NT2/D1 (cell line): Measurements from ENCODE around the gene EMID1.

Experiments used
- DNase-seq: peaks from one replicate; pipeline ENCODE4 v3.0.0-alpha.2; 2011; ENCODE audit warnings: low read depth, low spot score
- H3K27me3 ChIP-seq: 2 replicates; pipeline ENCODE4 v1.6.0; 2011; ENCODE audit warnings: mild to moderate bottlenecking; ENCODE audit not compliant: insufficient read length, insufficient read depth
- H3K36me3 ChIP-seq: 2 replicates; pipeline ENCODE4 v1.6.1; 2011; ENCODE audit warnings: mild to moderate bottlenecking, low read length, mixed read lengths; ENCODE audit not compliant: insufficient read depth, insufficient read length
- H3K4me1 ChIP-seq: 2 replicates; pipeline ENCODE4 v1.5.1; 2011; ENCODE audit not compliant: insufficient read depth, insufficient read length
- H3K4me3 ChIP-seq: 2 replicates; pipeline ENCODE4 v1.5.1; 2011; ENCODE audit warnings: low read depth; ENCODE audit not compliant: insufficient read length
- H3K9ac ChIP-seq: 2 replicates; pipeline ENCODE4 v1.6.0; 2011; ENCODE audit warnings: low read depth; ENCODE audit not compliant: insufficient read length
- H3K9me3 ChIP-seq: 2 replicates; pipeline ENCODE4 v1.5.1; 2011; ENCODE audit warnings: mild to moderate bottlenecking, low read length; ENCODE audit not compliant: insufficient read depth
- SUZ12 ChIP-seq: IDR thresholded peaks from 2 replicates; pipeline ENCODE4 v1.6.1; 2011; ENCODE audit not compliant: insufficient read length, insufficient read depth; ENCODE audit errors: extremely low read depth
- YY1 ChIP-seq: IDR thresholded peaks from 2 replicates; pipeline ENCODE4 v1.6.1; 2011; ENCODE audit not compliant: insufficient read length, insufficient read depth
- ZNF274 ChIP-seq: IDR thresholded peaks from 2 replicates; pipeline ENCODE4 v1.6.1; 2011; ENCODE audit warnings: mild to moderate bottlenecking, low read depth, low read length

Gene EMID1

GRCh38 chr22:29272624-29273023, 66.9 kb downstream of the EMID1 start:
- no peak overlapping the region for H3K9ac ChIP-seq
- H3K4me3 ChIP-seq, result no peak overlapping the region
- TF ChIP-seq ZNF274, result no peak
- no peak for TF ChIP-seq SUZ12
- no peak for TF ChIP-seq YY1
- H3K4me1 ChIP-seq, result peaks cover 5% of the 10 kb centered on the region
- no peak for DNase-seq
- no peaks in the 10 kb centered on the region for H3K27me3 ChIP-seq
- peaks cover 87% of the 10 kb centered on the region for H3K36me3 ChIP-seq
- no peaks in the 10 kb centered on the region for H3K9me3 ChIP-seq

- TF ChIP-seq ZNF274 (no peak), YY1 (no peak), SUZ12 (no peak)
- peaks cover 5% of the 10 kb centered on the region for H3K4me1 ChIP-seq
These were observed 69.5 kb downstream of the EMID1 start for GRCh38 chr22:29275167-29275566.

GRCh38 chr22:29275819-29276565, 70.3 kb downstream of the EMID1 start:
- H3K4me1 ChIP-seq, result peaks cover 5% of the 10 kb centered on the region
- DNase-seq, result no peak
- H3K36me3 ChIP-seq, result peaks cover 89% of the 10 kb centered on the region
- TF ChIP-seq YY1, result no peak
- no peak for TF ChIP-seq SUZ12
- no peak overlapping the region for H3K4me3 ChIP-seq
- no peak overlapping the region for H3K9ac ChIP-seq
- no peaks in the 10 kb centered on the region for H3K9me3 ChIP-seq
- H3K27me3 ChIP-seq, result no peaks in the 10 kb centered on the region

More at GRCh38 chr22:29275167-29275566, 69.5 kb downstream of the EMID1 start:
- no peaks in the 10 kb centered on the region for H3K9me3 ChIP-seq
- no peak for DNase-seq
- H3K27me3 ChIP-seq, result no peaks in the 10 kb centered on the region
- H3K9ac ChIP-seq, result no peak overlapping the region
- H3K4me3 ChIP-seq, result no peak overlapping the region
- H3K36me3 ChIP-seq, result peaks cover 93% of the 10 kb centered on the region

GRCh38 chr22:29277927-29278326, 72.2 kb downstream of the EMID1 start:
- Histone ChIP-seq H3K9ac (no peak overlapping the region), H3K27me3 (no peaks in the 10 kb centered on the region), H3K4me1 (peaks cover 5% of the 10 kb centered on the region), H3K4me3 (no peak overlapping the region), H3K9me3 (no peaks in the 10 kb centered on the region), H3K36me3 (peaks cover 80% of the 10 kb centered on the region)
- no peak for TF ChIP-seq ZNF274
- TF ChIP-seq SUZ12, result no peak
- no peak for TF ChIP-seq YY1
- DNase-seq, result no peak

- TF ChIP-seq YY1, result no peak
- TF ChIP-seq ZNF274, result no peak
- no peak for TF ChIP-seq SUZ12
- peaks cover 77% of the 10 kb centered on the region for H3K36me3 ChIP-seq
These were observed 78.5 kb downstream of the EMID1 start for GRCh38 chr22:29284196-29284595.

GRCh38 chr22:29288837-29289236, 83.1 kb downstream of the EMID1 start:
- no peak overlapping the region for H3K4me3 ChIP-seq
- no peak for DNase-seq
- no peak overlapping the region for H3K9ac ChIP-seq
- H3K36me3 ChIP-seq, result peaks cover 94% of the 10 kb centered on the region
- H3K27me3 ChIP-seq, result no peaks in the 10 kb centered on the region
- H3K4me1 ChIP-seq, result no peaks in the 10 kb centered on the region
- H3K9me3 ChIP-seq, result no peaks in the 10 kb centered on the region
- TF ChIP-seq YY1, result no peak
- no peak for TF ChIP-seq ZNF274
- TF ChIP-seq SUZ12, result no peak

More at GRCh38 chr22:29284196-29284595, 78.5 kb downstream of the EMID1 start:
- DNase-seq, result no peak
- Histone ChIP-seq H3K27me3 (no peaks in the 10 kb centered on the region), H3K4me3 (no peak overlapping the region), H3K9ac (no peak overlapping the region), H3K9me3 (no peaks in the 10 kb centered on the region), H3K4me1 (no peaks in the 10 kb centered on the region)

- no peaks in the 10 kb centered on the region for H3K9me3 ChIP-seq
- no peak for DNase-seq
- no peak overlapping the region for H3K4me3 ChIP-seq
- no peaks in the 10 kb centered on the region for H3K27me3 ChIP-seq
- no peak for TF ChIP-seq YY1
- TF ChIP-seq SUZ12, result no peak
- no peak for TF ChIP-seq ZNF274
- peaks cover 92% of the 10 kb centered on the region for H3K36me3 ChIP-seq
- no peak overlapping the region for H3K9ac ChIP-seq
- no peaks in the 10 kb centered on the region for H3K4me1 ChIP-seq
These were observed 84.4 kb downstream of the EMID1 start for GRCh38 chr22:29290061-29290460.
